MG63 (cell line): Measurements from ENCODE around the gene ALG12. TPM values are rescaled to one million over a fixed set of nuclear protein-coding genes. Genes with fewer than 3 reads are reported as not detected.

Experiments used
- DNase-seq: peaks from one replicate; pipeline ENCODE4 v3.0.0-alpha.2; 2020
- H3K27me3 ChIP-seq: fragments of 250-450 bp; sonication (Bioruptor Pico); 2 replicates; pipeline ENCODE4 v1.5.1; 2020; ENCODE audit warnings: mild to moderate bottlenecking, moderate library complexity
- H3K36me3 ChIP-seq: fragments of 250-450 bp; sonication (Bioruptor Pico); 2 replicates; pipeline ENCODE4 v1.5.1; 2020; ENCODE audit warnings: mild to moderate bottlenecking, moderate library complexity
- H3K4me3 ChIP-seq: fragments of 250-450 bp; sonication (Bioruptor Pico); 2 replicates; pipeline ENCODE4 v1.5.1; 2020; ENCODE audit warnings: mild to moderate bottlenecking, moderate library complexity
- H3K9me3 ChIP-seq: fragments of 250-450 bp; sonication (Bioruptor Pico); 2 replicates; pipeline ENCODE4 v1.5.1; 2020; ENCODE audit warnings: mild to moderate bottlenecking, moderate library complexity
- total RNA-seq: library from RNA; depleted of rRNA; stranded (reverse); fragments of >200 nt; shearing (Covaris generic); gene quantifications from 2 replicates; pipeline ENCODE4 v1.2.3, GENCODE V29; 2014; ENCODE audit warnings: low replicate concordance

The ALG12 gene
- total RNA-seq, 1 experiment from 2014 or later, result 14.1 TPM

DNA sequence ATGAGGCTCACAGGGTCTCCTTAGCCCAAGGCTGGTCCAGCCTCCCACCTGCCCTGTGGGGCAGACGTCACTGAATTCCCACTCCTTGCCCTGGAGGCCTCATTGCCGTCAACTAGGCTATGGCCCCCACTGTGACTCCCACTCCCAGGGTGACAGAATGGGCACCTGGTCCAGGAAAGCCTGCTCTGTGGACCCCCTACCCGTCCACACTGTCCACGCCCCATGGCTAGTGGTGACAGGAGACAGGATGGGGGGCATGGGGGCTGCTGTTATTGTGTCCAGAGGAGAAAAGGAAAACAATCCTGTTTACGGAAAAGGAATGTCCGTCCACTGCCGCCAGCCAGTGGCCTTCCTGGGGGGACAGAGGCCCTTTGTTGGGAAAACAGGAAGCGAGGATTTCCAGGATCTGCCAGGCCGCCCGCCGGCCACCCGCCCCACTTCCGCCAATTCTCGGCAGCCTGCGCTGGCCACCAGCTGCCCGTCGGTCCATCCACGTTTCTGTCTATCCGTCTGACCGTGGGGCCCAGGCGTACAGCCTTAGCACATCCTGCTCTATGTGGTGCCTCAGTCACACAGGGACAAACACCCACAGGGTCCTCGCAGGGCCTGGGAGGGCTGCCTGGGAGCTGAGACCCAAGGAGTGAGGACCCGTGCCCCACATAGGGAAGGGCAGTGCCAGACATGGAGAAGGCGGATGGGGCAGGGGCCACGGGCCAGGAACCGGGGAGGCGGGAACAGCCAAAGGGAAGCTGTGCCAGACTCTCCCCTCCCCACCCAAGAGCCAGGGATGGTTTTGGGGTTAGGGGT is 19.7 kb upstream of the ALG12 start:
- DNase-seq, result no peak
- no peaks in the 10 kb centered on the region for H3K27me3 ChIP-seq
- H3K36me3 ChIP-seq, result no peaks in the 10 kb centered on the region
- H3K9me3 ChIP-seq, result no peaks in the 10 kb centered on the region
- no peak overlapping the region for H3K4me3 ChIP-seq

DNA sequence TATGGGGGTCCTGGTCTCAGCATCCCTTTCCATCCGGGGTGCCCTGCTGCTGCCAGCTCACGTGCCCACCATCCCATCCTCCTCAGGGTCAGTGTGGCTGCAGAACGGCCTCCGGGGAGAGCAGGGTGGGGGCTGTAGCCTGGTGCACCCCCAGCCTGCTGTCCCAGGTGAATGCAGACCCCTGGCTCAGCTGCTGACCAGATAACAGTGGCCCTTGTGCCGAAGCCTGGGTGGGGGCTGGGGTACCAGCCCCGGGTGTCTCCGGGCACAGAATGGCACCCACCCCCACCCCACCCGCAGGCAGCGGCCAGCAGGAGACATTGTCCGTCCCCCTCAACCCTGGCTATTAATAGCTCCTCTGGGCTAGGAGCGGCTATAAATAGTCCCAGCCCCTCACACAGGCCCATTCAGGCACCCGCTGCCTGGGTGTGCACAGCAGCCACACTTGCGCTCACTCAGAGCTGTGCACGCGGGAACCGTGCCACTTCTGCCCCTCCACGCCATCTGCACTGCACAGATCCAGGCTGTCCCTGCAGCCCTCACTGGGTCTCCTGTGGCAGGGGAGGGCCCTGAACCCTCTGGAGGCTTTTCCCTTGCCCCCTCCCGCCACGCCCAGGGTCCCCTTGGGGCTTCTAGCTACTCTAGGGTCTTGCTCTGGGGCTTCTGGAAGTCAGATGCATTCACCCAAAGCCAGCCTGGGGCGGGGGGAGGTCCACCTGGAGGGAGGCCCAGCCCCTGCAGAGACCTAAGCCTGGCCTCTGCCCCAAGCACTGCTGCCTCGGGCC is 18.9 kb upstream of the ALG12 start:
- Histone ChIP-seq H3K4me3 (no peak overlapping the region), H3K9me3 (no peaks in the 10 kb centered on the region)
- no peak for DNase-seq

DNA sequence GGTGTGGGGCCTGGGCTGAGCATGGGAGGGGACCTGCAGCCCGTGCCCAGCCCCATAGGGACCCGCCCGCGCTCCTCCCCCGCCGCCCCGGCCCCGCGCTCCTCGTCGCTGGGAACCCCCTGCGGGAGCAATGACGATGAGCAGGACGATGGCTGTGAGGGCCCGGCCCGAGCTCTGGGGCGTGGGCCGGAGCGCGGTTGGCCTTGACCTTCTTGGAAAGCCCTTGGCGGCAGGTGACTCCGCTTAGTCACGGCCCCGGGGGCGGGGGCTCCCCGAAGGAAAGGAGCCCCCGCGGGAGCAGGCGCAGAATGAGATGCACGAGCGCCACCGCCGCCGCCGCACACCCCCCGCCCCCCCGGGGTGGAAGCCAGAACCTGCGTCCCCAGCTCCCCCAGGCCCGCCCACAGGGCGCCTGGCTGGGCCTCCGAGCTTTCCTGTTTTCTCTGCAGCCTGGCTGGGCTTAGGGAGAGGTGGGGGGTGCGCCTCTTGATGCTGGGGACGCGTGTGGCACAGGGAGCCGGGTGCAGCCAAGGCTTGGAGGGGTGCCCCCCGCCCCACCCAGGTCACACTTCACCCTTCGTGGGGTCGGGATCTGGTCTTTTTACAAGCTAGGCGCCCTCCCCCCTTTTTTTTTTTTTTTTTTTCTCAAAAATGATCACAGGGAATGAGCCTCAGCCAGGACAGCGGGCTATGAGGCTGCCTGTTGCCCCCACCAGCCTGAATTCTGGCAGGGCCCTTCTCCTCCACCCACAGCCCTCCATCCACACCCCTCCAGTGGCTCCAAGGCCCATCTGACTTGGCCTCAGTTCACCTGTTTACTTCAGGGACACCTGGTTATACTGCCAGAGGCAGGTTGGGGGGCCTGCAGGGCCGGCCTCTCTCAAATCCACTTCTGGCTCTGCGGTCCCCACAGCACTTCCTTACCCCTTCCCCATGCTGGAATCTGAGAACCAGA is 18.1 kb upstream of the ALG12 start:
- peak; percentile 95 for DNase-seq
- Histone ChIP-seq H3K27me3 (no peaks in the 10 kb centered on the region), H3K9me3 (no peaks in the 10 kb centered on the region), H3K4me3 (peak overlapping the region; percentile 35), H3K36me3 (no peaks in the 10 kb centered on the region)

More for the DNA sequence above, 18.9 kb upstream of the ALG12 start:
- H3K36me3 ChIP-seq, result no peaks in the 10 kb centered on the region
- H3K27me3 ChIP-seq, result no peaks in the 10 kb centered on the region

- H3K27me3 ChIP-seq, result no peaks in the 10 kb centered on the region
- no peaks in the 10 kb centered on the region for H3K36me3 ChIP-seq
- H3K9me3 ChIP-seq, result no peaks in the 10 kb centered on the region
- DNase-seq, result peak; percentile 42
- H3K4me3 ChIP-seq, result no peak overlapping the region
These were observed 17.3 kb upstream of the ALG12 start for GRCh38 chr22:49935561-49935960.

DNA sequence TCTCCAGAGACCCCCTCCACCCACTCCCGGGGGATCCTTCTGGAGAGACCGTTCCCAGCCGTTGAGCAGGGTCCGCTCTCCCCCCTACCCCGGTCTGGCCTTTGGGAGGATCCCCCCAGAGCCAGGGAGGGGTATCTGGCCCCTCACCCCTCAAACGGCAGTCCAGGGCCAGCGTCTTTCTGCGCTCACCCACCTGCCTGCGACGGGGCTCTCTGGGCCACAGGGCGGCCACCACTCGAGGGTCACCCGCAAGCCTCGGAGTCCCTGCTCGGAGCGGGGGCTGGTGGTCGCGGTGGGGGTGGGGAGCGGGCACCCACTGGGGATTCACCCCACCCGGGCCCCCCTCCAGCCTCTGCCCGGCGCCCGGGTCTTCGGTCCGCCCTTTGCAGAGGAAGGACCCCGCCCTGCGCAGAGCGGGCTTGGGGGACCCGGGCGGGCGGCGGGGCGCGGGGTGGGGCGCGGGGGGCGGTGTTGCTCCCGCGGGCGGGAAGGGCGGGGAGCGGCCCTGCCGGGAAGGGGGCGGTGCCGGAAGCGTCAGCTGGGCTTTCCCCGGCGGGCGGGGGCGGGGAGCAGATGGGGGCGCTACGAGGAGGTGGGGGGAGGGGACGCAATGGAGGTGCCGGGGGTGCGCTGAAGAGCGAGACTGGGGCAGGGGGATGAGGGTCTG is 16.8 kb upstream of the ALG12 start:
- Histone ChIP-seq H3K36me3 (no peaks in the 10 kb centered on the region), H3K4me3 (peak overlapping the region; percentile 60), H3K9me3 (no peaks in the 10 kb centered on the region), H3K27me3 (no peaks in the 10 kb centered on the region)
- DNase-seq, result peak; percentile 81

DNA sequence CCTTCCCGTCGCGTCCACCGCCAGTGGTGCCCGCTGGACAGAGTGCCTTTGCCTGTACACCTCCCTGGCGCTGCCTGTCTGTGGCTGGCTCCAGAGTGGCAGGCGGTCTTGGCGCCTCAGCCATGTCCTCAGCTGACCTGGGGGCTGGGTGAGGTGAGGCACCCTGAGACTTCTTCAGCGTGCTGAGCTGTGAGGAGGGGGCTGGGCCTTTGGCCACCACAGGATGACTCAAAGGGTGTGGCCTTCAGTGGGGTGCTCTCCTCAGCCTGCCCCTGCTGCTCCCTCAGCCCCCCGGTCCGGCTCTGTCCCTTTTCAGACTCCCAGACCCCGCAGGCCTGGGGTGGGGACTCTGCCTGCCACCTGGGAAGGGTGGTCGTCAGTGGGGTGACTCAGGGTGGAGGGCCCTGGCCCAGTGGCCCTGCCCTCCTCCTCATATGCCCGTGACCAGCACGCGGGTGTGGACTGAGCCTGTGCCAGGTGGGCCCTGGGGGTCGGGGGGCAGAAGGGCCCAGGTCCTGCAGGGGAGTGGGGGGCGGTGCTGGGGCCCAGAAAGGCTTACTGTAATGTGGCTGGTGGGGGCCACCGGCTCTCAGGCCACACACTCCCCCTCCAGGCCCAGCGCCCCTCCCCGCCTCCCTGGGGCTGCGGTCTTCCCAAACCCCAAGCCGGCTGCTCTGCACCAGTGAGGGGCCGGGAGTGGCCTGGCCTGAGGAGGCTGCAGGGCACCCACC is 16.1 kb upstream of the ALG12 start:
- no peaks in the 10 kb centered on the region for H3K9me3 ChIP-seq
- H3K36me3 ChIP-seq, result no peaks in the 10 kb centered on the region
- no peaks in the 10 kb centered on the region for H3K27me3 ChIP-seq
- H3K4me3 ChIP-seq, result peak overlapping the region; percentile 60
- DNase-seq, result peak; percentile 75

- Histone ChIP-seq H3K27me3 (no peaks in the 10 kb centered on the region), H3K9me3 (no peaks in the 10 kb centered on the region), H3K4me3 (peak overlapping the region; percentile 60; the same call in 1 of the 2 replicates), H3K36me3 (no peaks in the 10 kb centered on the region)
- DNase-seq, result no peak
These were observed 15.3 kb upstream of the ALG12 start for GRCh38 chr22:49933236-49934159.

DNA sequence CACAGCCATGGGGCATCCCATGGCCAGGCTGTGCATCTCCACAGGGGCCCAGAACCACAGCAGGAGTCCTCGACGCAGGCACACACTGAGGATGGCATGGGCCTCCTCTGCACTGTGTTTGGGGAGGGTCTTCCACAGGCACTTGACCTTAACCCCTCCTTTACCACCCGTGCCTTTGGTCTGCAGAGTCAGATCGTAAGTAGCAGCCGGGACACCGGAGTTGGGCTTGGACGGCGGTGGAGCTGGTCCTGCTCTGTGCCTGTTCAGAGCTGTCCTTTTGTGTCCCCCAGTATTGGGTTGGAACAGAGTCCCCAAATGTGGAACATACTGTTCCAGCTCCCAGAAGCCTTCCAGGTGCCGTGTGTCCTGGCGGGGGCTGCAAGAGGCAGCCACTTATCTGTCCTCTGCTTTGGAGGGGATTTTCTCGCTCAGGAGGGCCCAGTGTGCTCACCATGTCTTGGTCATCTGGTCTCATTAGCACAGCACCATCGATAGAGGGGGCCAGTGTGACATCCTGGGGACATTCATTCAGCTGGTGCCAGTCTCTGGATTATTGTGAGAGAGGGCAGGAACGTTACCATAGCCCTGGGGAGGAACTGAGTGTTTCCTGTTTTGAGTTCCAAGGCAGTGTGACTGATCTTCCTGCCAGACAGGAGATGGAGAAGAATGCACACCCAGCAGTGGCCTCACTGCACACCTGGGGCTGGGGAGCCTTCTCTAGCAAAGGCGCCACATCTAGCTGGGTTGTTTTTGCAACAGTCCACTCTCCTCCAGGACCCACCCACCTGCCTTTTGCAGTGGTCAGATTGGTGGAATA is 12.6 kb upstream of the ALG12 start:
- H3K27me3 ChIP-seq, result no peaks in the 10 kb centered on the region
- H3K36me3 ChIP-seq, result no peaks in the 10 kb centered on the region
- no peak overlapping the region for H3K4me3 ChIP-seq
- DNase-seq, result peak; percentile 33
- no peaks in the 10 kb centered on the region for H3K9me3 ChIP-seq

GRCh38 chr22:49929994-49930575 is 11.8 kb upstream of the ALG12 start:
- Histone ChIP-seq H3K9me3 (no peaks in the 10 kb centered on the region), H3K36me3 (no peaks in the 10 kb centered on the region), H3K27me3 (no peaks in the 10 kb centered on the region), H3K4me3 (no peak overlapping the region)
- no peak for DNase-seq

- H3K4me3 ChIP-seq, result no peak overlapping the region
- H3K36me3 ChIP-seq, result no peaks in the 10 kb centered on the region
- H3K9me3 ChIP-seq, result no peaks in the 10 kb centered on the region
- H3K27me3 ChIP-seq, result no peaks in the 10 kb centered on the region
- DNase-seq, result peak; percentile 42
These were observed 11.2 kb upstream of the ALG12 start for GRCh38 chr22:49929211-49929979.

GRCh38 chr22:49928555-49929210 is 10.4 kb upstream of the ALG12 start:
- no peak for DNase-seq
- Histone ChIP-seq H3K9me3 (no peaks in the 10 kb centered on the region), H3K4me3 (no peak overlapping the region), H3K27me3 (no peaks in the 10 kb centered on the region), H3K36me3 (no peaks in the 10 kb centered on the region)

GRCh38 chr22:49928185-49928495 is 9.9 kb upstream of the ALG12 start:
- Histone ChIP-seq H3K9me3 (no peaks in the 10 kb centered on the region), H3K27me3 (no peaks in the 10 kb centered on the region)

More at GRCh38 chr22:49928185-49928495, 9.9 kb upstream of the ALG12 start:
- no peak overlapping the region for H3K4me3 ChIP-seq
- H3K36me3 ChIP-seq, result no peaks in the 10 kb centered on the region
- no peak for DNase-seq
